ENCODE data around the gene LEF1.
A peak's percentile ranks its signal among the peaks of the same experiment; 100 is the strongest.

The LEF1 gene

DNA sequence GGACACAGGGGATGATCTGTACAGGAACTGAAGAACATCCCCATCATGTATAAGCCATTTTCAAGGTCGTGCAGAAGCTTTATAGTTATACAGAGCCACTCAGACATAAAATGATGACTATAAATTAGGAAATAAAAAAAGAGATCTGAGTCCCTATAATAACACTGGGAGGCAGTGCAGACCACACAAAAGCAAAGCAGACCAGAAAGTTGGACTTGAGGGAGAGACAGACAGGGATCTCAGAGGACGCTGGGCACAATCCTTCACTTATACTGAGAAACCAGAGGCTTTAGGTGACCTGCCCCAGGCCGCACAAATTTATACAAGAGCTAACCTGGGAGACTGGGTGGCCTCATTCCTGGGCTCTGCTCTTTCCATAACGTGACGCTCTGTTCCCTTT, 108.6 kb downstream of the LEF1 start:
- in situ Hi-C loops (cut with MboI; ENCODE audit: low sequenced_read_pairs, unreplicated experiment) = no loop called here
- TF ChIP-seq, protein P1, sequence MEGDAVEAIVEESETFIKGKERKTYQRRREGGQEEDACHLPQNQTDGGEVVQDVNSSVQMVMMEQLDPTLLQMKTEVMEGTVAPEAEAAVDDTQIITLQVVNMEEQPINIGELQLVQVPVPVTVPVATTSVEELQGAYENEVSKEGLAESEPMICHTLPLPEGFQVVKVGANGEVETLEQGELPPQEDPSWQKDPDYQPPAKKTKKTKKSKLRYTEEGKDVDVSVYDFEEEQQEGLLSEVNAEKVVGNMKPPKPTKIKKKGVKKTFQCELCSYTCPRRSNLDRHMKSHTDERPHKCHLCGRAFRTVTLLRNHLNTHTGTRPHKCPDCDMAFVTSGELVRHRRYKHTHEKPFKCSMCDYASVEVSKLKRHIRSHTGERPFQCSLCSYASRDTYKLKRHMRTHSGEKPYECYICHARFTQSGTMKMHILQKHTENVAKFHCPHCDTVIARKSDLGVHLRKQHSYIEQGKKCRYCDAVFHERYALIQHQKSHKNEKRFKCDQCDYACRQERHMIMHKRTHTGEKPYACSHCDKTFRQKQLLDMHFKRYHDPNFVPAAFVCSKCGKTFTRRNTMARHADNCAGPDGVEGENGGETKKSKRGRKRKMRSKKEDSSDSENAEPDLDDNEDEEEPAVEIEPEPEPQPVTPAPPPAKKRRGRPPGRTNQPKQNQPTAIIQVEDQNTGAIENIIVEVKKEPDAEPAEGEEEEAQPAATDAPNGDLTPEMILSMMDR (IDR thresholded peaks at IDR 0.05; ENCODE audit: borderline replicate concordance, control extremely low read depth, extremely low read depth, insufficient read depth, missing control alignments) = no peak
- no peak for DNase-seq (ENCODE audit: low spot score)

DNA sequence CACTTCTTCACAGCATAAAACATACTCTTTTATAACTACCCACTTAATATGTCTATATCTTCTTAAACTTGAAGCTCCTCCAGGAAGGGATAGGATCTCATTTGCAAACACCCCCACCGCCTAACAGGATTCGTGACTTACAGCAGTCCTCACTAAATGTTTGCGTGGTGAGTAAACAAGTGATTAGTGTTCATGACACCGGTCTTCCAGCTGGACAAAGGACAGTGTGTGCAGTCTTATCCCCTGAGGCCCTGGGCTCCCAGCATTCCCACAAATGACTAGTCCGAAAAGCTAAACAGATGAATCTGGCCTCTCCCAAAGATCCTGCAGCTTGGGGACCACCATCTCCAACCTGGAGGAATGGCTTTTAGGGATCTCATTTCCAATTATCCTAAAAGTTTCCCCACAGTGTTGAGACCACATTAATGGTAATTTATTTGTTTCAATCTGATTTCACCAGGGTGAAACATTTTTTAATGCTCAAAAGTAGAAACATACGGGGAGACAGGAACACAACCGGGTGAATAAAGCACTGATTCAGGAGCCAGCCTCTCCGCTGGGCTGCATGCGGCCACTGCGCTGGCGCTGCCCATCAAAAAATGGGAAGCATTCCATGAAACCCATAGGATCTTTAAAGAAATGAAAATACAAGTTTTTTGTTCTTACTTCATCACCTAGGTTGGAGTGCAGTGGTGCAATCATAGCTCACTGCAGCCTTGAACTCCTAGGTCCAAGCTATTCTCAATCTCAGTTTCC, 109.9 kb downstream of the LEF1 start:
- no peak for DNase-seq (ENCODE audit: low spot score)
- TF ChIP-seq, protein P1 (IDR thresholded peaks at IDR 0.05; ENCODE audit: borderline replicate concordance, control extremely low read depth, extremely low read depth, insufficient read depth, missing control alignments) = no peak
- in situ Hi-C loops (cut with MboI; ENCODE audit: low sequenced_read_pairs, unreplicated experiment) = no loop called here

DNA sequence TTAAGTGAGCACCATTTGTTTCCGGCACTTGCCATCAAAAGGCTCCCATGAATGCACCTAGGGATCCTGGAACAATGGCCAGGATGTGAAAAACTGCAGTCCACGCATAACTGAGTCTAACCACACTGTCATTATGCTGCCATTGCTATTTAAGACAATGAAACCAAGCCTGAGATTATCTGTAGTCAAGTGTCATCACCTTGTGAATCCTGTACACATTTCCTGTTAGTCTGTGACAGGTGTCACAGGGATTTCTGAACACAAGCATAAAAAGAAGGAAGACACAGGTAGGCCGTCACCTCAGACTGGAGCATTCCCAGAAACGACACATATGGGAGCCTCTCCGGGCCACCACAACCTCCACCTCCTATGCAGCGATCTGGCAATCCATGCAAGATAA, 112.3 kb downstream of the LEF1 start:
- DNase-seq (ENCODE audit: low spot score) = no peak
- TF ChIP-seq, protein P1 (IDR thresholded peaks at IDR 0.05; ENCODE audit: borderline replicate concordance, control extremely low read depth, extremely low read depth, insufficient read depth, missing control alignments) = no peak
- in situ Hi-C loops (cut with MboI; ENCODE audit: low sequenced_read_pairs, unreplicated experiment) = no loop called here

DNA sequence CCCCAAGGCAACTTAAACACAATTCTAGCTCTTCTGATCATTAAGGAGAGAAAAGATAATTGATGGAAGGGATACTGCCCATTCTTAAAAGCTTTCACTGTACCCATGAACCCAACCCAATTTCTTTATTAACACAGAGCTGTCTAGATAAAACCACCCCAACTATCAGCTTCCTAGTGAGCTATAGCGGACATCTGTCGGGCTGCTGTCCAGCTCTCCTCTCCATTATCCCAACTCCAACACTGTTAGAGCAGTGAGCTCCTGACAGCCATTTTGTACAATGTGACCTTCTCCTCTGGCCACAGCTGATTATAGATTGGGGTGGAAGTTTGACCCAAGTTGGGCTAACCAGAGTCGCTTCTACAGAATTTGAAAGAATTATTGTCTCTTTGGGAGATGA, 112.9 kb downstream of the LEF1 start:
- DNase-seq (ENCODE audit: low spot score) = no peak
- in situ Hi-C loops (cut with MboI; ENCODE audit: low sequenced_read_pairs, unreplicated experiment) = no loop called here
- TF ChIP-seq, protein P1 (IDR thresholded peaks at IDR 0.05; ENCODE audit: borderline replicate concordance, control extremely low read depth, extremely low read depth, insufficient read depth, missing control alignments) = no peak

DNA sequence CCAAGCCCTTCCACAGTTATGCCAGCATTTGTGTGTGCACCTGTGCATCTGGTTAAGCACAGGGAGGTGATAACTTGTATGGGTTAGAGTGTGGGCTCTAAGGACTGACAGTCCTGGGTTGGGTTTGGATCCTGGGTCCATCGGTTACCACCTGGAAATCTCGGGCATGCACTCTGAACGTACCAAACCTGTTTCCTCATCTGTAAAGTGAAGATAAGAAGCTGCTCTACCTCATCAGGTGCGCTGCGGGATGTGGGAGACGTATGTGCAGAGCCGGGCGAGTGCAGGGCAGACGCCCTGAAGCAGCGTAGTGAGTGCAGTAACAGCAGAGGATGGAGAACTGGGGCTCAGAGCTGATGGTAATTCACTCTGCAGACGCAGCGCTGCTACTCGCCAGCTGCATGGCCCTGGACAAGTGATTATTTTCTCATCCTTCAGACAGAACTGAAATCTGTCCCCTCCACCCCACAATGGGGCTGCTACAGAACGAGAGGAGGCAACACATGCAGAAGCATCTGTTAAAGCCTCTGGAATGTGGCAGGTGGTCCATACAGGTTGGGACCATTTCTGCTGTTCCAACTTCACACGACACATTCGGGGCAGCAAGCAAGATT, 114.6 kb downstream of the LEF1 start:
- in situ Hi-C loops (cut with MboI; ENCODE audit: low sequenced_read_pairs, unreplicated experiment) = no loop called here
- TF ChIP-seq, protein P1 (IDR thresholded peaks at IDR 0.05; ENCODE audit: borderline replicate concordance, control extremely low read depth, extremely low read depth, insufficient read depth, missing control alignments) = no peak
- no peak for DNase-seq (ENCODE audit: low spot score)

DNA sequence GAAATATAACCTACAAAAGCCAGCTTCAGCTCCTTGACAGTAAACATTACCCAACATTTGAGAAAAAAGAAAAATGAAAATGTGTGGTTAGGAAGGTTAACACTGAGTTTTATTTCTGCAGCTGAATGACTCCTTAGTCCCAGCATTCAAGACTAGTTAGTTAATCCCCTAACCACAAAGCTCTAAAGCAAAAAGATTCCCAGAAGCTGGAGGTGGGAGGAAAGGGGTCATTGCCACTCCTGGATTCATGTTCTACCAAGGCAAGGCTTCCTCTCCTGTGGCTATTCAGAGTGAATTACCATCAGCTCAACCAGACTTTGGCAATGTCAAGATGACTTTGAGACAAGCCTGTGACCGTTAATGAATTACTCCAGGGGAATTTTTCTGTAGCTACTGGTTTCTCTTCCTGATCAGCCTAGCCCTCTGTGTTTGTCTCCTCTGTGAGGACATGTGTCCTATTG, 115.5 kb downstream of the LEF1 start:
- TF ChIP-seq, protein P1 (IDR thresholded peaks at IDR 0.05; ENCODE audit: borderline replicate concordance, control extremely low read depth, extremely low read depth, insufficient read depth, missing control alignments) = no peak
- DNase-seq (ENCODE audit: low spot score) = peak; percentile 70
- in situ Hi-C loops (cut with MboI; ENCODE audit: low sequenced_read_pairs, unreplicated experiment) = no loop called here
